Esophagus squamous epithelium (tissue), 4 donors: ENCODE measurements around the gene CPLANE1.

Experiments
- POLR2A ChIP-seq, 4 donors: fragments of 450-650 bp; IDR thresholded peaks; one replicate each; pipeline ENCODE4 v1.6.1; 2017; ENCODE audit warnings: antibody characterized with exemption in 4 of 4, mild to moderate bottlenecking in 4 of 4, moderate library complexity in 3 of 4
- TF ChIP-seq, protein P1 (sequence below), 6 experiments: fragments of 450-650 bp in 4 of 6; fragments of 200-600 bp in 2 of 6; sonication (generic) in 2 of 6; IDR thresholded peaks; one replicate each; pipeline ENCODE4 v1.5.1; 2016 to 2019; ENCODE audit warnings: antibody characterized with exemption in 6 of 6, mild to moderate bottlenecking in 4 of 6, moderate library complexity in 4 of 6

- TF ChIP-seq POLR2A (IDR thresholded peaks at IDR 0.05), result no peak
- TF ChIP-seq, protein P1, sequence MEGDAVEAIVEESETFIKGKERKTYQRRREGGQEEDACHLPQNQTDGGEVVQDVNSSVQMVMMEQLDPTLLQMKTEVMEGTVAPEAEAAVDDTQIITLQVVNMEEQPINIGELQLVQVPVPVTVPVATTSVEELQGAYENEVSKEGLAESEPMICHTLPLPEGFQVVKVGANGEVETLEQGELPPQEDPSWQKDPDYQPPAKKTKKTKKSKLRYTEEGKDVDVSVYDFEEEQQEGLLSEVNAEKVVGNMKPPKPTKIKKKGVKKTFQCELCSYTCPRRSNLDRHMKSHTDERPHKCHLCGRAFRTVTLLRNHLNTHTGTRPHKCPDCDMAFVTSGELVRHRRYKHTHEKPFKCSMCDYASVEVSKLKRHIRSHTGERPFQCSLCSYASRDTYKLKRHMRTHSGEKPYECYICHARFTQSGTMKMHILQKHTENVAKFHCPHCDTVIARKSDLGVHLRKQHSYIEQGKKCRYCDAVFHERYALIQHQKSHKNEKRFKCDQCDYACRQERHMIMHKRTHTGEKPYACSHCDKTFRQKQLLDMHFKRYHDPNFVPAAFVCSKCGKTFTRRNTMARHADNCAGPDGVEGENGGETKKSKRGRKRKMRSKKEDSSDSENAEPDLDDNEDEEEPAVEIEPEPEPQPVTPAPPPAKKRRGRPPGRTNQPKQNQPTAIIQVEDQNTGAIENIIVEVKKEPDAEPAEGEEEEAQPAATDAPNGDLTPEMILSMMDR (IDR thresholded peaks at IDR 0.05), result no peak
Measured at GRCh38 chr5:37080697-37081096, 168.5 kb downstream of the CPLANE1 start.
